ENCODE data around the gene CPNE2.

The CPNE2 gene

DNA sequence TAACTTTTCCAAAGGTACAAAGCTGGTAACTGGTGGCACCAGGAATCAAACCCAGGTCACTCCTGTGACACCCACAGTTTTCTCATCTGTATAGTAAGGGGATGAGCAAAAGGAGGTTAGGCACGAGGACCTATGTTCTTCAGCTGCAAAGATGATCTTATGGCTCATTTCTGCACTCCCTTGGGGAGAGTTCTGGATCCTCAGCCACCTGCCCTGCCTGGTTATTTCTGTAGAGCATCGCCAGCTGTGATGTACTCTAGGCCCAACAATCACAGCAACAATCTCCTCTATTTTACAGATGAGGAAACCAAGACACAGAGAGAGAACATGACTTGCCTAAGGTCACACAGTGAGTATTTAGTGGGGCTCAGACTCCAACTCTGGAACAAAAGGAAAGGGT is 5.4 kb upstream of the CPNE2 start:
- DNase-seq (ENCODE audit: low spot score) = no peak
- in situ Hi-C loops (cut with MboI; ENCODE audit: low sequenced_read_pairs, unreplicated experiment) = loop anchor here (10.0 to 25.0 kb wide), 2 partner anchors 208 to 325 kb away; partner anchors contain the start of gene CCL17
- no peak for TF ChIP-seq CTCF (IDR thresholded peaks at IDR 0.05; ENCODE audit: borderline replicate concordance, control extremely low read depth, extremely low read depth, insufficient read depth, missing control alignments)

DNA sequence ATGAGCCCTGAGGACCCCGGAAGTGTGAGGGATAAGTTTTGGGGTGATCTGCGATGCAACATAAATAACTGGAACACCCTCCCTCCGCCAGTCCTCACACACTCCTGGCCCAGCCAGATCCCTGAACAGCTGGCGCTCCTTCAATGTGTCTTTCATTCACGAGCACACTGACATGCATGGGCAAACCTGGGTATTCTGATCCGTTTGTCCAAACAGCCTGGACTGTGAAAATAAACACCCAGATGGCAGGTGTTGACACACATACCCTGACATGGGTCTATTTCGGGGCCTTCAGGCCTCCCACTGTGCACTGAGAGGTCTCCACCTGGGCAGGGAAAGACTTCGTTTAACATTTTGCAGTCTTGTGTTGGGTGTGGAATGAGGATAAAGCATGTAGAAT is 3.0 kb upstream of the CPNE2 start:
- no peak for DNase-seq (ENCODE audit: low spot score)
- in situ Hi-C loops (cut with MboI; ENCODE audit: low sequenced_read_pairs, unreplicated experiment) = loop anchor here (10.0 to 25.0 kb wide), 2 partner anchors 205 to 323 kb away; partner anchors contain the start of gene CCL17
- TF ChIP-seq CTCF (IDR thresholded peaks at IDR 0.05; ENCODE audit: borderline replicate concordance, control extremely low read depth, extremely low read depth, insufficient read depth, missing control alignments) = no peak

GRCh38 chr16:57091200-57091974 is 996 bp upstream of the CPNE2 start:
- no peak for TF ChIP-seq CTCF (IDR thresholded peaks at IDR 0.05; ENCODE audit: borderline replicate concordance, control extremely low read depth, extremely low read depth, insufficient read depth, missing control alignments)
- in situ Hi-C loops (cut with MboI; ENCODE audit: low sequenced_read_pairs, unreplicated experiment) = loop anchor here (10.0 to 25.0 kb wide), 2 partner anchors 73 to 321 kb away; partner anchors contain the start of gene CCL17
- DNase-seq (ENCODE audit: low spot score) = no peak

- in situ Hi-C loops (cut with MboI; ENCODE audit: low sequenced_read_pairs, unreplicated experiment) = loop anchor here (10.0 to 25.0 kb wide), 2 partner anchors 72 to 319 kb away; partner anchors contain the start of gene CCL17
- TF ChIP-seq CTCF (IDR thresholded peaks at IDR 0.05; ENCODE audit: borderline replicate concordance, control extremely low read depth, extremely low read depth, insufficient read depth, missing control alignments) = peak; percentile 53
- peak; percentile 84 for DNase-seq (ENCODE audit: low spot score)
These were observed 516 bp downstream of the CPNE2 start for GRCh38 chr16:57092786-57093411.

DNA sequence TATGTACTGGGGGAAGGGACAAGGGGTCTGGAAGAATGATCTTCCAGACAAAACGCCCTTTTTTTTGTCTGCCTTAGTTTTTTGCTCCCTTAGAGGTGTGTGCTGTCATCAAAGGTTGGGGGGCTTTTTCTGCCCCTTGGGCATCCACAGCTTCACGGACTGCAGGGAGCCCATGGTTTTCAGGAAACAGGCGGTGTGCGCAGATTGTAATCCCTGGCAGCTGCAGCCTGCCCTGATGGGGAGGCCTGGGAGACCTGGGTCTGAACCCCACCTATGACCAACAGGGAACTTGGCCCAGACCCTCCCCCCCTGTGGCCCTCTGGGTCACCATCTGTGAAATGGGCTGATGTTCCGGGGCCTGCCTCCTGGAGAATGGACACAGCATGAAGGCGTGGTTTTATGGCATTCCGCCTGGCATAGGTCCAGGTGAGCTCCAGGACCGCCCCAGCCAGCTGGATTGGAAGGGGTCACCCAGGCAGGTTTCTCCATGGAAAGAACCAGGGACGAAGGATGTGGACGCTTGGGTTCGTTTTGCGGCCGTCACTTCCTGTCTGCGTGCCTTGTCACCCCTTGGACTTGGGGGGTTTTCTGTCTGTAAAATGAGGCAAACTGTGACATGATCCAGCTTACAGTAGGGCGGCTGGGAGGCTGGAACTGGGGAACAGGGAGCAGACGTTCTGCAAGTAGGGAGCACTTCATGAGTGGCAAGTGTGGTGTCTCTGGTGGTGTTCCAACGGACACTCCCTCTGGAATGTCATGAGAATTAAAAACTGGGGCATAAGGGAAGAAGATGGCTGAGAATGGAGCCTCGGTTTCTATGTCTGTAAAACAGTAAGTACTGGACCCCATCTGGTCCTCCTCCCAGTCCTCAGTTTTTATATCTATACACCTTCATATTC is 1.5 kb downstream of the CPNE2 start:
- in situ Hi-C loops (cut with MboI; ENCODE audit: low sequenced_read_pairs, unreplicated experiment) = loop anchor here (10.0 to 25.0 kb wide), 2 partner anchors 71 to 318 kb away; partner anchors contain the start of gene CCL17
- TF ChIP-seq CTCF (IDR thresholded peaks at IDR 0.05; ENCODE audit: borderline replicate concordance, control extremely low read depth, extremely low read depth, insufficient read depth, missing control alignments) = no peak
- no peak for DNase-seq (ENCODE audit: low spot score)

DNA sequence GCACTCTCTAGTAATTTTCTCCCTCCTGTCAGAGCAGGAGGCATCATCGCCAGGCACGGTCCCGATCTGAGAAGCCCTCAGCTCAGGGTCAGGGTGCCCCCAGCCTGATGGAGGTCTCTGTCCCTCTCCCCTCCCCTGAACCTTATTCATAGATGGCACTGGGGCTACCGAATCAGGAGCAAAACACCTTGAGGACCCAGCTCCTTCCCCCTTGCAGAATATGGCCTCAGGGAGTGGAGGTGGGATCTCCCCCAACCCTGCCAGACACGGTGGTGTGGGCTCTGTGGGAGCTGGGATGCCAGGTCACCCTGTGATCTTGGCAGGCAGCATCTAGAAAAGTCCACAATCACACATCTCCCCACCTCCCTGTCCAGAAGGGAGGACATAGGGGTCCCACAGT is 2.5 kb downstream of the CPNE2 start:
- in situ Hi-C loops (cut with MboI; ENCODE audit: low sequenced_read_pairs, unreplicated experiment) = loop anchor here (10.0 to 25.0 kb wide), 2 partner anchors 70 to 317 kb away; partner anchors contain the start of gene CCL17
- DNase-seq (ENCODE audit: low spot score) = no peak
- no peak for TF ChIP-seq CTCF (IDR thresholded peaks at IDR 0.05; ENCODE audit: borderline replicate concordance, control extremely low read depth, extremely low read depth, insufficient read depth, missing control alignments)
